CD4-positive, alpha-beta T cell treated with Interleukin-4 for 4 hours (primary cell): Measurements from ENCODE around the gene MMP25.
A peak's percentile ranks its signal among the peaks of the same experiment; 100 is the strongest.

Source experiments
- DNase-seq: peaks from one replicate; pipeline ENCODE4 v3.0.0-alpha.2; 2020

Gene MMP25, protein sequence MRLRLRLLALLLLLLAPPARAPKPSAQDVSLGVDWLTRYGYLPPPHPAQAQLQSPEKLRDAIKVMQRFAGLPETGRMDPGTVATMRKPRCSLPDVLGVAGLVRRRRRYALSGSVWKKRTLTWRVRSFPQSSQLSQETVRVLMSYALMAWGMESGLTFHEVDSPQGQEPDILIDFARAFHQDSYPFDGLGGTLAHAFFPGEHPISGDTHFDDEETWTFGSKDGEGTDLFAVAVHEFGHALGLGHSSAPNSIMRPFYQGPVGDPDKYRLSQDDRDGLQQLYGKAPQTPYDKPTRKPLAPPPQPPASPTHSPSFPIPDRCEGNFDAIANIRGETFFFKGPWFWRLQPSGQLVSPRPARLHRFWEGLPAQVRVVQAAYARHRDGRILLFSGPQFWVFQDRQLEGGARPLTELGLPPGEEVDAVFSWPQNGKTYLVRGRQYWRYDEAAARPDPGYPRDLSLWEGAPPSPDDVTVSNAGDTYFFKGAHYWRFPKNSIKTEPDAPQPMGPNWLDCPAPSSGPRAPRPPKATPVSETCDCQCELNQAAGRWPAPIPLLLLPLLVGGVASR

DNA sequence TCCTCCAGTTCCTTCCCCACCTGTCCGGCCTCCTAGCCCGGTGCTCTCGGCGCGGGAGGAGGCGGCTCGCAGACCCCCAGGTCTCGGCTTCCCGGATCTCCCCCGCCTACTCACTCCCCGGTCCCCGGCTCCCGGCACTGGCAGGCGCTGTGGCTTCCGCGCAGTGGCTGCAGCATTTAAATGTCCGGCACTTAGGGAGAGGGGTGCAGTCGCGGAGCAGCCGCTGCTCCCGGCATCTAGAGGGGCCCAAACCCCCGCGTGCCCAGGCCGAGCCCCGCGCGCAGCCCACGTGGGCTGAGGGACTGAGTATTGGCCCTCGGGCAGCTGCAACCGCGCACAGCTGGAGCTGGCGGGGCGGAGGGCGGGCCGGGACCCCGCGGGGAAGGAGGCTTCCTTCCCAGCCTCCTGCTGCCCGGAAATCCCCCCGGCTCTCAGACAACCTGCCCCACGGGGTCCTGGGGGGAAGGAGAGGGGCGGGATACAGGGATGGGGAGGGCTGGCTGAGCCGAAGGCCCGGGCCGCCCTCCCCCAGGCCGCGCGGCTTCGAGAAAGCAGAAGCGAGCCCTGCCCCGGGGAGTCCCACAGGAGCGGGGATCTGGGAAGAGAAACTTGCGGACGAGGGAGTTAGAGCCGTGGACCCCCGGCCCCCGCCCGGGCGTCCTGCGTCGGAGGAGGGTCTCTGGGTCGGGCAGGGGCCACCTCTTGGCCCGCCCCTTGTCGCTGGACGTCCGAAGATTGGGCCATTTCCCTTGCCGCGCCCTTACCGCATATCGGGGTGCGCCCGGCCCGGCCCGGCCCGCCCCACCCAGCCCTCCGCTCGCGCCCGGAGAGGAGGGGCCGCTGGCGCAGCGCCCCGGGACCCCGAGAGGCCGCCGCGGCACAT, at the start of gene MMP25:
TSS of gene MMP25 (plus strand) at position 804 of the 883 bp plus-strand sequence. CDS start 357 bp downstream, outside the sequence.
- no peak for DNase-seq

- no peak for DNase-seq
Observed at GRCh38 chr16:2999929-3000328, 46.4 kb upstream of the MMP25 start.

DNA sequence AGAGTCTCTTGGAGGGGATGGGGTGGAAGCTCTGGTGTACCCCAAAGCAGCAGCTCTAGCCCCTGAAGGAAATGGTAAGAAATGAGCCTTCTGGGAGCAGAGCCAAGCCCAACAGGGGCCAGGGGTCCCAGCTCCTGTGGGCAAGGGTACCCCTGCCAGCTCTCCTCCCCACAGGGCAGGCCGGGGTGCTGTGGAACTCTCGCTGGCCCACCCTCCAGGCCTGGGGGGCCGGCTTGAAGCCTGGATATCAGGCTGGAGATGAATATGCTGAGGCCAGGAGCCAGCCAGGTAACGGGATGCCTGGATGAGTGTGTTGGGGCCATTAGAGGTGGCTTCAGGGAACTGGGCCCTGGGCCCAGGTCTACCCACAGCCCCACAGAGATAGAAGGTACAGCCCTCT, 45.8 kb upstream of the MMP25 start:
- no peak for DNase-seq

- no peak for DNase-seq
Observed at GRCh38 chr16:3001316-3001715, 45.0 kb upstream of the MMP25 start.

DNA sequence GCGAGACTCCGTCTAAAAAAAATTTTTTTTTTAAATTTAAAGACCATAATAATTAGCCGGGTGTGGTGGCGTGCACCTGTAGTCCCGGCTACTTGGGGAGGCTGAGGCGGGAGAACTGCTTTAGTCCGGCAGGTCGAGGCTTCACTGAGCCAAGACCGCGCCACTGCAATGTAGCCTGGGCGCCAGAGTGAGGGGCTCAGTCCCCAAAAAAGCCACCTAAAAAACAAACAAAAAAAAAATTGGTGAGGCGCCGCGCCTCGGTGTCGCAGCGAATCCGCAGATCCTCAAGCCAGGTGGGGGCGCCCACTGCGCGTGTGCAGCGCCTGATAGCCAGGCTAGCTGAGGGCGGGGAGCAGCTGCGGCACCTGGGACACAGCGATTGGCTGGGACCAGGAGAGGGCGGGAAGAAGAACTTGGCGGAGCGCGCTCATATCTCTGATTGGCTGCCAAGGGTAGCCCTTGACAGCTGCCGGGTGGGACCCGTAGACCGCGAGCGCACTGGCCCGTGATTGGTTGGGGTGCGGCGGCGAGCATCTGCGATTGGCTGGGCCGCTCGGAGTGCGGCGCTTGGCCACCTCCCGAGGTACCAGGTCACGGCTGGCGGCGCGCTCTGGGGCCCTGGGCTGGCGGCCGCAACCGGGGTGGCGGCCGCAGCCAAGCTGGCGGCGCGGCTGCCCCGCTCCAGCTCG, 42.6 kb upstream of the MMP25 start:
- peak; percentile 99 for DNase-seq

- DNase-seq: no peak
Observed at GRCh38 chr16:3004319-3004718, 42.0 kb upstream of the MMP25 start.

- DNase-seq: no peak
Observed at GRCh38 chr16:3004781-3005284, 41.5 kb upstream of the MMP25 start.

- no peak for DNase-seq
Observed at GRCh38 chr16:3007059-3007956, 39.1 kb upstream of the MMP25 start.

DNA sequence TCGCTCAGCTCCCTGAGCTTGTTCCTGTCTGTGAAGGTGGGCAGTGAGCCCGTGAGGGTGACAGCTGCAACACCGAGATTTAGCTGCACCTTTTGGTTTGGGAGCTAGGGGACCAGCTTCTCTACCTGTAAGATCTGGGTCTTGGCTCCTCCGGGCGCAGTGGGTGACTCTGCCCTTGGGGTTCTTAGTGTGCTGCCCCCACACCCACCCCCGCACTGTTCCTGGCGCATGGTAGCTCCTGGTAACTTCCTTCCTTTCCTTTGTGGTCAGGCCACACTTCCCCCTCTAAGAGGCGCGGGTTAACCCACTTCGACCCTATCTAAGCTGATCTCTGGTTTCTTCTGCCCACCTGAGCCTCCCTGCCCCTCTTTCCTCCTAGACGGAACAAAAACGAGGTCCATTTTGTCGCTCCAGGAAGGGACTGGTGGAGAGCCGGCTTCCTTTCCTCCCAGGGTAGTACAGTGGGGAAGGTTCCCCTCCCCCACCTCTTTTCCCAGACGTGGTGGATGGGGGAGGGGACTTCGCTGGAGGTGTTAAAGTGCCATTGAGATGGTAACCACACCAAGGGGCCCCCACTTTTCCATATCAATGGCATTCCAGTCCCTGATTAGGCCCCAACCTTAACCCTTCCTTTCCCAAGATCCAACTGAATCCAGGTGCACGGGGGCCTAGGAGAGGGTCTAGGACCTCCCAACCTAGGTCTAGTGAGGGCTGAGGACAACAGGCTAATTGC, 38.2 kb upstream of the MMP25 start:
- no peak for DNase-seq

DNA sequence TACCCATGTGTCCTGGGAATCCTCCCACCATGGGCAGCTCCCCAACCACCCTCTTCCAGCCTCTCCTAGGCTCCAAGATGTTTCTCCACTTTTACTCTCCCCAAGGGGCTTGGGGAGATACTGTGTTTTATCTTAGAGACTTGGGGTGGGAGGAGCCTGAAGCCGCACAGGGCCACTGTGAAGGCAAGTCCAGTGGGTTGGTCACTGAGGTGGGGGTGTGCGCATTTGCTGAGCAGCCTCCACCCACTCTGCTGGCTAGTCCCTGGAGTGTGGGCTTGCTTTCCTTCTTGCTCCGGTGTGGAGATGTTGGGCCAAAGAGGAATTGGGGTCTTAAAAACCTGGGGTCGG, 37.7 kb upstream of the MMP25 start:
- no peak for DNase-seq

GRCh38 chr16:3009568-3010390, 36.6 kb upstream of the MMP25 start:
- no peak for DNase-seq

DNA sequence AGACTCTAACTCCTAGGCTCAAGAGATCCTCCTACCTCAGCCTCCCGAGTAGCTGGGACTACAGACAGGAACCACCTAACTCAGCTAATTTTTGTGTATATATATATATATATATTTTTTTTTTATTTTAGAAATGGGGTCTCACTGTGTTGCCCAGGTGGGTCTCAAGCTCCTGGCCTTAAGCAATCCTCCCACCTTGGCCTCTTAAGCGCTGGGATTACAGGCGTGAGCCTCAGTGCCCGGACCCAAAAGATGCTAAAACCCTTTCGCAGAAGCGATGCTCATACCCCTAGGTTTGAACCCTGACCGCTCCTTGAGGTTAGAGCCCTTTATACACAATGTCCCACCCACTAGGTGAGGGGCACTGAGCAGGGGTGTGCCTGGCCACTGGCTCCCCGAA, 35.9 kb upstream of the MMP25 start:
- no peak for DNase-seq

DNA sequence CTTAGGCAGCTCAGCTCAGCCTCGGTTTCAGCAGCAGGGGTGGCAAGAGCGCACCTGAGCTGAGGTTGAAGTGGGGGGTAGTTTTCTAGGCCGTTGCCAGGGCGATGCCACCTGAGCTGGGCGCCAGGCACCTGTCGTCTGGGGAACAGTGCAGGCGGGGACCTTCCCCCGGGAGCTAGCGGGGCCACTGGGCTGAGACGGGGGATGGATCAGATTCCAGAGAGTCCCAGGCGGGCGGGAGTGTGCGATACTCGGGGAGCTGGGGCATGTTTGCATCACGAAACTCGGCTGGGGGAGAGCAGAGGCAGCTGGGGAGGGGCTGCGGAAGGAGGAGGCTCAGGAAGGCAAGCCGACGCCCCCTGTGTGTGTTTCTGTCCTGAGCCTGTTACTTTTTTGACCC, 34.1 kb upstream of the MMP25 start:
- DNase-seq: no peak

DNA sequence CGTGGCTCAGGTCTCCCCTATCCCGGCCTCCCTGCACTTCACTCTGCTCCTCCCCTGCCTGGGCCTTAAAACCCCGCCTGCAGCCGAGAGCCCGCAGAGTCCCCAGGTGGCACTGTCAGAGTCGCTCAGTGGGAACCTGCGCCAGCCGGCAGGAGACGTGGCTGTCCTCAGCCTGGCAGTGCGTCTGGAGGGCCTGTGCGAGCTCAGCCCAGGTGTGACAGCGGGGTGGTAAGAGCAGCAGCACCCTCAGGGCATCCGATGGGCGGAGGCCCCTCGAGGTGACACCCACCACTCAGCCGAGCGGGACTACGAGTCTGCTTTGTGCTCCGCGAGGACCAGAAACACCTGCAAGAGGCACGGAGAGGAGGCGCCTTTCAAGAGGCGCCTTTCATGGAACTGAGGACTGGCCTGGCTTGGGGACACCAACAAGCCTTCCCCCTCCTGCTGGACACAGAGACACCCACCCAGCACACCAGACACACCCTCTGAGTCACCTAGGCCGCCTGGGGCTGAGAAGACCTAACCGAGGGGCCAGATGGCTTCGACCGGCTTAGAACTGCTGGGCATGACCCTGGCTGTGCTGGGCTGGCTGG, 33.4 kb upstream of the MMP25 start, which contains the start of gene CLDN9:
TSS of gene CLDN9 (plus strand) at position 96 of the 593 bp plus-strand sequence. CDS start at position 536, 440 bp downstream.
- no peak for DNase-seq

GRCh38 chr16:3013491-3013951, 32.8 kb upstream of the MMP25 start:
- no peak for DNase-seq

DNA sequence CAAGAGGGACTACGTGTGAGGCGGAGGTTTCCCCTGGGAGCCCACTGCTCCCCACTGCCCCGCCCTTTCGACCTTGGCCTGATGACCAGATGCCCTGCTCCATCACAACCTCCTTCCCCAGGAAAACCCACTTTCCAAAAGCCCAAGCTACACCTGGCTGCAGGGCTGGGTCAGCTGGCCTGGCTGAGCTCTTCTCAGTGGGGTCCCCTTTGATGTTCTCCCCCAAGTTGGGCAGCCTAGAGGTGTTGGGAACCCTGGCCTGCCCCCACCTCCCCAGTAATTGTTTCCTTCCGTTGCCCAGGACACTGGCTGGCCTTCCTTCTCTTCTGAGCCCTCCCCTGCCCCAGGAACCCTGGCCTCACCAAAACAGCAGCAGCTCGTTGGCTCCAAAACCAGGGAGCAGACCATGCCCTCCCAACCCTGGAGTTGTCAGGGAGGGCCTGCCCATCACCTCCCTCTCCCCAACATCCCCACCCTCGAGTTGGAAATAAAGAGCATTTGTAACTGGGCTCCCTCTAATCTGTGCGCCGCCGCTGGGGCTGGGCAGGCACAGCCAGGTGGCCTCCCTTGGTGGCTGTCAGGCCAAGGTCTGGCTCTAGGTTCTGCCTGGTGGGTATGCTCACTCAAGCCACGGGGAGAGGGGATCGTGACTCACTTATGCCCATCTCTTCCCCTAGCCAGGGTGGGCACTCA, 32.2 kb upstream of the MMP25 start:
- no peak for DNase-seq

GRCh38 chr16:3014971-3015370, 31.4 kb upstream of the MMP25 start:
- DNase-seq: no peak

GRCh38 chr16:3015865-3016521, 30.4 kb upstream of the MMP25 start:
- DNase-seq: no peak
